Cerebellar nuclear complex (tissue), 1 donor: ENCODE results near the gene HEATR1.
"Not testable (repeated sequence)": the region's sequence is repeated elsewhere in the genome, so short reads cannot be mapped to it uniquely, and the experiment has no call there.

Experiments
- DNase-seq, 2 experiments: peaks; one replicate each; lab custom pipeline; 2025; lab: John Stamatoyannopoulos, UW

The HEATR1 gene

DNA sequence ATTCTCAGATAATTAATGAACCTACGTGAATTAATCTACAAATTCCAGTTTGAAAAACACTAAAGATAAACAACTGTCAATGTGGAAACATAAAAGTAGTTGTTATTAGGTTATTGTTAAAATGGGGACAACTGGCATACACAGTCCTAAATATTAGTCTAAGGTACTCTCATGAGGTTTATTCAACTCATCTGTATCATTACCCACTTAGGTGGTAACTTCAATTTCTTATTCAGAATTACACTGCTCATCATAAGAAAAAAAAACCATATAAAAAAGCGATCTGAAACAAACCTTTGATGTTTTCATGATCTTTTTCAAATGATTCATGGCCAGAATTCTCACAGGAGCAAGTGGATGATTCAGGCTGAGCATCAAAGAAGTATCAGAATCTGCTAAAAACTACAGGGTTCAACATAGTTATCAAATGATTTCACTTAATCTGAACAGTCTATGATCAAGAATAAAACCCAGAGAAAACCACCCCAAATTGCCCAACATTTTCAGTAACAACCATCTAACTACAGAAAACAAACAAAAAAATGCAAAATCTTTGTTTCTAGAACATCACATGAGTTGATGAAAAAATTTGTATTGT, 13.7 kb downstream of the HEATR1 start:
- DNase-seq: no peak

DNA sequence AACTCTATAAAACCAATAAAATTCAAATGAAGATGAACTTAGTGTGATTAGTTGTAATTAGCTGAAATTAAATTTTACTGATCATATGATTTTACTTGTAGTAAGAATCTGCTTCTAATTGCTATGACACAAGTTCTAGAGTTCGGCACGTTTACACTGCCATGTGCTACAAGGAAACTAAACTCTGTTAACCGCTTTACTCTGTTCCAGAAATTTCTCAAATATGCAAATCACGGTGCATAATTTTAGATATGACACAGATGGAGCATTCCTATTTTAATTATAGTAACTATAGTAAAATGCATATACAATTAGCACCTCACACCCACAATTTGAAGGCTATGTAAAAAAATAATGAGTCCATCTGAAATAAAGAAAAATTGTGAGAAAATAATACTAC, 14.8 kb downstream of the HEATR1 start:
- DNase-seq: no peak

DNA sequence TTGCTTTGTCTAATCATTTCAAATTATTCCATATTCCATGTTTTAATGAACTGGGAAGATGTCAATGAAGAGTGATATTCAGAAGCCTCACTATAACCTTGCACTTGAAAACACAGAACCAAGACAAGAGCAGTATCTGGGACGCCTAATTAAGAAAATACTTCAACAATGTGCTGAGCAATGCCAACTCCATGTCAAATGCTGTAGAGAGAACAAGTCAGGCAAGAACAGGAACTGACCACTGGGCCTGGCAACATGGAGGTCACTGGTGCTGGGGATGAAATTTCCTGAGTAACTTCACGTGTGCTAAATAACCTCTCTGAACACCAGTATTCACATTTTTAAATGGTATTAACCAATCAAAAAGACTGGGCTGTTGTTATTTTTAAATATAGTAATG, 22.8 kb downstream of the HEATR1 start:
- no peak for DNase-seq

DNA sequence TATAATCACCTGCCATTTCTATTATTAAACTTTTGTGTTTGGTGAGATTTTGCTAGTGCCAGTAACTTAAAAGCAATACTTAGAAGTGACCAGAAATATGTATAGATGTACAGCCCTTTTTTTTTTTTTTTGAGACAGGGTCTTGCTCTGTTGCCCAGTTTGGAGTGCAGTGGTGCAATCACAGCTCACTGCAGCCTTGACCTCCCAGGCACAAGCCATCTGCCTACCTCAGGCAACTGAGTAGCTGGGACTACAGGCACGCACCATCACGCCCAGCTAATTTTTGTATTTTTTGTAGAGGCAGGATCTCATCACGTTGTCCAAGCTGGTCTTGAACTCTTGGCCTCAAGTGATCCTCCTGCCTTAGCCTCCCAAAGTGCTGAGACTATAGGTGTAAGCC, 23.9 kb downstream of the HEATR1 start:
- DNase-seq: not testable (repeated sequence)

DNA sequence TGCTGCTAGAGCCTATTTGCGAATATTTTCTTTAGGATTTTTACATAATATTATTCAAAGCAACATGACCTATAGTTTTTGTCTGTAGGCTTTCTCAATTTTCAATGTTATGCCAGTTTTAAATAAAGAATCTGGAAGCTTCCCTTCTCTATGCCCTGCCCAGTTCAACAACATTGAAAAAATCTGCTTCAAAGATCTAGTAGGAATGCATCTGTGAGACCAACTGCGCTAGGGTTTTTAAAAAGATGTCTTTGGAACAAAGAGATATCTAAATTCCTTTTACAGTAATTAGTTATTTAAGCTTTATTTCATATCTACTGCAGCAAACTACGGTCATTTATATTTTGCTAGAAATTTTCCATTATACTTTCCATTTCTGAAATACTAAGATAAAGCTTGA, 25.7 kb downstream of the HEATR1 start:
- no peak for DNase-seq

DNA sequence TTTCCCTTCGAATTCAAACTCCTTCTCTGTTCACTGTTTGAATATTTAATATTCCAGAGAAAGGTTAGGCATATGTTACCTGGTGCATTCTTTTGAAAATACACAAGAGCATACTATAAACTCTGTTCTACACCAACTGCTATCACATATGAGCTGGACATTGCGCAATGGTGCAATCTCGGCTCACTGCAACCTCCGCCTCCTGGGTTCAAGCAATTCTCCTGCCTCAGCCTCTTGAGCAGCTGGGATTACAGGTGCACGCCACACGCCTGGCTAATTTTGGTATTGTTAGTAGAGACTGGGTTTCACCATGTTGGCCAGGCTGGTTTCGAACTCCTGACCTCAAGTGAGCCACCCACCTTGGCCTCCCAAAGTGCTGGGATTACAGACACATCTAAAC, 27.3 kb downstream of the HEATR1 start:
- DNase-seq: not testable (repeated sequence)

DNA sequence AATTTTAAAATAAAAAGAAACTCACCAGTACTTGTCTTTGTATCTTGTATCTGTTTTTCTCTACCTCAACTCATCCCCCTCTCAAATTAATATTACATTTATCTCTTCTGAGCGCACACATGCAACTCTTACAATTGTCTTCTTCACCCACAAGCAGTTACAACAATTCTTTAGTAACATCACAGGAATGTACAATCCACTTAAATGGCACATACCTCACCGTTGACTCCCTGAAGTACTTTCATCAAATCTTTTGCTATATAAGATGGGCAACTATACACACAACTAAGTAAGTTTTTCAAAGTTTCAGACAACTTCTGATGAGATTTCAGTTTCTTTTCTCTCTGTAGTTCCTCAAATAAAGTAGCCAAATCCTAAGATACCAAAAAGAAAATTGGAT, 28.3 kb downstream of the HEATR1 start:
- DNase-seq: no peak

DNA sequence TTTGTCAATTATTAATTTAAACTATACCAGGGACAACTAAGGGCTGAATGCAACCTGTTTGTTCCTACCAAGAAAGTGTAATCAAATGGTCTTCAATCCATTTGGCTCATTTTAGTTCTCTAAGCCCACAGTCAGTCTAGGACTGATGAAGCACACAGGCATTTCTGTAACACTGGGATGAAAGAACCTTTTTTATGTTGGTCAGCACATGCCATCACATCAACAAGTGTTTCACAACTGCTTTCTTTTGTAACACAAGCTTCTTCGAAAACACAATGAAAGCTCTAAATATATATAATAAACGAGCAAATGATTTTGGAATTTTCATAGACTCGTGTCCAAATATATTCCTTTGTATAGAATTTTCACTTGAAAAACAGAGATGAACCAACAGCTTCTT, 28.8 kb downstream of the HEATR1 start:
- no peak for DNase-seq

DNA sequence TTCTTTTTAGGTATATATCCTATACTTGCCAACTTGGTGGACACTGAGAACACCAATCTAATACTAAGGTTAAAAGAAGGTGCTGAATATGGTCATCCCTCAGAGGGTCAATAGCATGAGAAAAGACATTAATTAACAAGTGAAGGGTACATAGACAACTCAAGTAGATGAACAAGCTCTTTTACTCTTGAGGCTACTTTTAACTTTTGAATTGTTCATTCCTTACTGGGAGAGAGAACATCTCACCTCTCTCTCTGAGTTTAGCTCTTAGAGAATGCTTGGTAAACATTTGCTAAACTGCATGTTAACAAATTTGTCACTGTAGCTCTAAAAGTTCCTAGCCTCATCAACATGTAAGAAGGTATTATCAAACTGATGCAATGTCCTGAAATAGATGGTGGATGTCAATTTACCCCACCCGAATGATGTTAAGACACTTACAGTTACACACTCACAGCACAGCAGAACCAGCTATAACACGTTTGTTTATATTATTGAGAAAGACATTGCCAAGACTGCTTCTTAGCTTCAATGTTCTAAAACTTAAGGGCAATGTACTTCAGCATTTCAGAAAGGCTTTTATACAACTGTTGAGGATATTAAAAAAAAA, 35.9 kb downstream of the HEATR1 start:
- DNase-seq: no peak

DNA sequence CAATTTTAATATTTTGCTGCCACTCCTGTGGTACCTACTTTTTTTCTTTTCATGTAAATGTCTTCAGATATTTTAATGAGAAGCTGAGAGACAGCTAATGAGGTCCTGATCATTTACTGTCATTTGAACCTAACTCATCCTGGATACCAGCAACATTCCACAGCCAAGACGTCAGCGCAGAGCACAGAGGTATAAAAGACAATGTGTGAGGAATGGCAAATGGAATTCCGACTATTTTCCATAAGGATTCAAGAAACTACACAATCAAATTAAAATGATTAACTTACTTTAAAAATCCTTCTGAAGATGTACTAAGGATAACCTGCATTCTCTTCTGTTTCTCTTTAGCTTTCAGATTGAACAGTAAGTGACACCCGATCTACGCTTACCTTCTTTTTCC, 38.8 kb downstream of the HEATR1 start:
- no peak for DNase-seq

DNA sequence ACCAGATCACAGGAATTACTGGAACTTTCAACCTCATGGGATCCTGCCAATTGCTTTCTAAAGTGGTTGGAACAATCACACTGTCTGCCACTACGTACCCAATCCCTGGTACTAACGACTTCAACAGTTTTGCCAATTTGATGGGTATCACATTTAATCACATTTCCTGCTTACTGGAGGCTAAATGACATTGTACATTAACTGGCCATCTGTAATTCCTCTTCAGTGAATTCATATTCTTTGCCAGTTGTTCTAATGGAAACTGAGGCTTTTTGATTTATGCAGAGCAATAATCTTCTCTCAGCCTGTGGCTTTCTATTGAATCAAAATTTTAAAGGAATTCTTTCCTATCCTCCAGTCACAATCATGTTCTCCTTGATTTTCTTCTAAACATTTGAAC, 42.3 kb downstream of the HEATR1 start:
- DNase-seq: no peak

DNA sequence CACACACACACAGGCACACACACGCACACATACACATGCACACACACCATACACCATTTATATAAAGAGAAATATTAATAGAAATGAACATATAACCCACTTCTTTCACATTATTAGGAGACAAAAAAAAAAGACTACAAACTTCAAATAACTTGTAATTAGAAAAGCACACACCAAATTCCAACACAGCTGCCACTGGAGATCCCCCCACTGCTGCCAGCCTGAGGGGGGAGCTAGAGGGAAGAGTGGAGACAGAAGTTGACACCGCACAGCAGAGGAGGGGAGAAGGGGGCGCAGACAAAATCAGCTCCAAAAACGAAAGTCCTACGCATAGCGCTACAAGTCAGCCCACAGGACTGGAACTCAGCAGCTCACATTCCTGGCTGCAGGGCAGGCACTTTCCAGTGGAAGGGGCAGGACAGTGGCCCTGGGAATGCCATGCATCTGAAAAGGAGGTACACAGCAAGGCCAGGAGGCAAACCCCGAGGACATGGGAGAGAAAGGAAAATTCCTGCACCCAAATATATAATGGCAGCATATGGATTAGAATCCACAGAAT, 44.0 kb downstream of the HEATR1 start:
- DNase-seq: no peak

DNA sequence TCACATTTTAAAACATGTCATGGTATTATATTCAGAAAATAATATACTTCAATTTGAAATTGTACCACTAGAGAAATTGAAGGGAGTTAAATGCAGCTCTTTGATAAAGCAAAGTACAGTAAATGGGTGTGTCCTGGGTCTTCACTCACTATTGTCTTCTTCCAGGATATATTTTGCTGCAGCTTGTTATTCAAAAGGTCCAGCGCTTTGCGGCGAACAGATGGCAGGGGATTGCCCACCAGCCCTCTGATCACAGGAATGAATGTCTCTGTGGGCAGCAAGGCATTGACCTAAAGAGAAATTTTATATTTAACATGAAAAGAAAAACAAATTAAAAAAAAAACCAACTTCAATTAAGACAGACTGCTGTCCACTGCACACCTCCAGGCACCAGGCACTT, 45.5 kb downstream of the HEATR1 start:
- no peak for DNase-seq

DNA sequence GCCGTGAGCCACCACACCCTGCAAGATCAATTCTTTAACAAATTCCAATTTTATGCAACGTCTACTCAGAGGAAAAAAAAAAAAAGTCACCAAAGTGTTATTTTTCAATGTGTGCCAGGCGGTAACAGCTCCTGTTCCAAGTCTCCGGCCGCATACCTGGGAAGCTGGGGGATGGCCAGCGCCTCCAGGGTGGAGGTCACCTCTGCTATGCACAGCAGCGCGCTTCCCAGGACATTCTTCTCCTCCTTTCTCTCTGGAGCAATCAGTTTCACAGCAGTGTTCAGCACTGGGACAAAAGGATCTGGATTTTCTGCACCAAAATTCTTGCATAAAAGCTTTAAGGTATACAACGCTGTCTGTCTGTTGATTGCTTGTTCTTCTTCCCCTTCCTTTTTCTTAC, 46.2 kb downstream of the HEATR1 start:
- no peak for DNase-seq

DNA sequence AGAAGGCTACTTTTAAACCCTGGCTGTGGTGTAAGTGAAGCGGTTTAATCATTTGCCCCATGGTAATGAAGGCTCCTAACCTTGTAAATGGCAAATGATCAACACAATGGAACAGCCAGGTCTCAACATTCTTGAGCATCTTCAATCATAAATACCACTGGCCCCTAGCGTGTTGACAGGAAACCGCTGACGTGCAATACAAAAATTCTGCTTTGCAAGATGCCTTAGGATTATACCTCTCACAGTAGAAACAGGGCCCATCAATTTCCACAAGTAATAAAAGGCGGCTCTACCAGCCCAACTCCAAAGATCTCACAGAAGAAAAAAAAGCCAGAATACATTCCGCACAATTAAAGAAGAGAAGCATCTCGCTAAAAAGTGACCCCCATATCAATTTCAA, 47.7 kb downstream of the HEATR1 start:
- no peak for DNase-seq

DNA sequence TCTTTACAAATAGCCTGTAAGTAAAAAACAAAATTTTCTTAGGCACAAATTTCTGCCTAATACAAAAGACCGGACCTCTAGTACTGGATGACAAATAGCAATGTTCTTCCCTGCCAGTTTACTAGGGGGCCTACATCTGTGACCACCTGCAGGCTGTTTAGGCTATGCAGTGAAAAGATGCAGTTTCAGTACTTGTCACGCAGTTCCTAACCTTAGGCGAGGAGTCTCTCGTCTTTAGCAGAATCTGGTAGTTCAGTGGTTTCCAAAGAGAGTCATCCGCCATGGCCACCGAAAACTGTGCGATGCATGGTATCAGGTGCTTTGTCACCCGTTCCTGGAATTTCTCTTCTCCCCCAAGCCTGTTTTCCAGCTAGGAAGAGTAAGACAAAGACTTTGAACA, 50.9 kb downstream of the HEATR1 start:
- DNase-seq: no peak

DNA sequence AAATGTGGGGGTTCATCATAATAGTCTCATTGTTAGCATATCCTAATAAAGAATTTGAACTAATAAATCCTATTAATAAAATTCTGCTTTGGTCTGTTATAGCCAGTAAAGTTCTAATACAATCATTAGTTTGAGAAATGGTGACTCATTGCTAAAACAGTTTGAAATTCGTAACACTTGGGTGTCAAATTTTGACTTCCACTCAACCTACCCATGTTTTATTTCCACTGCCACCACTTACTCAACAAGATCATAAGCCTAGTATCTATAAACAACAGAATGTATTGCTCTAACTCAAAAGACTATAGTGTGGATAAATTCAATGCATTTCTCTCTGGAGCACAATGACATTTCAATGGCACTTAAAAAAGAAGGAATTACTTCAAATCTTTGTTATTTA, 51.4 kb downstream of the HEATR1 start:
- DNase-seq: no peak

DNA sequence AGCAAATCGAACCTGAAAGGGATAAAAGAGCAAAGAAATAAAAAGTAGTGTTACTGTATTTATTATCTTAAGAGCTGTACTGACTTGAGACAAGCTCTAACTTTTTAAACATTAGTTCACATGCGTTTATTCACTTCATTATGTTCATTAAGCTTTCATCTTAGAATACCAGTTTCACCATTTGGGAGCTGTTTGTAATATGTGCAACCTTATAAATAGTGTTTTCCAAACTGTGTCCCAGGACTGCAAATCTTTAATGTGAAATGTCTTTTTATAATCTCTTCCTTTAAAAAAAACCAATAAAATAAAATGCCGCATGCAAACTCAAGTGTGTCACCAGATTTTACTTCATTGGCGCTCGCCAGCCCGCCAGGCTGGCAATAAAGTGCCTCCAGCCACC, 52.2 kb downstream of the HEATR1 start:
- DNase-seq: no peak

DNA sequence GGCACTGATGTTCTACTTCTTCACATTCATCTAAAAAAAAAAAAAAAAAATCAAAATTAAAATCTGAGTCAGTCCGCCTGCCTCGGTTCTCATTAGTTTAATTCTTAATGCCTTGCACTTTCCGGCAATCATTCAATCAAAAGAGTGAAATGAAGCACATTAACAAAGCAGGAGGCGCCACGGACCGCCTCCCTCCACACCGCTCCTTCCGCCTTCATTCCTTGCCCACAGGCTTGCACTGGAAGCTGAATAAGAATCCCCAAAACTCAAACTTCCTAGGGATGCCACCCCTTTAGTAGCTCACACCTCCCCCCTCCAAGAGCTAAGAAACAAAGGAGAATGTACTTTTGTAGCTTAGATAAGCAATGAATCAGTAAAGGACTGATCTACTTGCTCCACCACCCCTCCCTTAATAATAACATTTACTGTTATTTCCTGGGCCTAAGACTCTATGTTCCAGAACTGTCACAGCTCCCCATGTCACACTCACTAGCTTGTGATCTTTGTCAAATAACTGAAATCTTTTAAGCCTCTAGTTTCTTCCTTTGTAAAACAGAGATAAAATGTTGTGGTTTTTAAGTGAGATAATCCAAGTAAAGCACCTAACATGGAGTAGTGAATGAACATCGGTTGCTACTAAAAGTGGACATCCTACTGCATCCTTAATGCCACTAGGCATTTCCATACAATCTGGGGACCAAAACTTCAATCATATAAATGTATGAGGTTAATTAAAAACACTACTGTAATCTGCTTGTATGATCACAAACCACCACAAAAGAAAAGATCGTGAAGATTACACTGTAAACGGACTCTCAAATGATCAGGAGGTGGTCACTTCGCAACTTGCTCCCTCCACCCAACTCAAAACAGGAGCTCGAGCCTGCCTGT, 53.1 kb downstream of the HEATR1 start:
- no peak for DNase-seq

DNA sequence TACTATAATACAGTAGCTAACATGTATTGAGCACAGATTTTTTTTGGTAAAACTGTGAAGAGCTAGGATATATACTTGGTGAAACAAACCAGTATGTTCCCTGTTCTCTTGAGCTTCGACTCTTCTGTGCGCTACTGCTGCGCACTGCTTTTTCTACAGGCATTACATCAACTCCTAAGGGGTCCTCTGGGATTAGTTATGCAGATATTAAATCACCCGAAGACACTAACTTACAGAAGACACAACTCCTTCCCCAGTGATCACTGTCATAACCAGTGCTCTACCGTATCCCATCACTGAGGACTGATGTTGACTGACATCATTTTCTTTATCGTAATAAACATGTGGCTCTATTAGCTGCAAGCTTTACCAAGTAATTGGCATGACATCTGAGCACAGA, 55.9 kb downstream of the HEATR1 start:
- no peak for DNase-seq

DNA sequence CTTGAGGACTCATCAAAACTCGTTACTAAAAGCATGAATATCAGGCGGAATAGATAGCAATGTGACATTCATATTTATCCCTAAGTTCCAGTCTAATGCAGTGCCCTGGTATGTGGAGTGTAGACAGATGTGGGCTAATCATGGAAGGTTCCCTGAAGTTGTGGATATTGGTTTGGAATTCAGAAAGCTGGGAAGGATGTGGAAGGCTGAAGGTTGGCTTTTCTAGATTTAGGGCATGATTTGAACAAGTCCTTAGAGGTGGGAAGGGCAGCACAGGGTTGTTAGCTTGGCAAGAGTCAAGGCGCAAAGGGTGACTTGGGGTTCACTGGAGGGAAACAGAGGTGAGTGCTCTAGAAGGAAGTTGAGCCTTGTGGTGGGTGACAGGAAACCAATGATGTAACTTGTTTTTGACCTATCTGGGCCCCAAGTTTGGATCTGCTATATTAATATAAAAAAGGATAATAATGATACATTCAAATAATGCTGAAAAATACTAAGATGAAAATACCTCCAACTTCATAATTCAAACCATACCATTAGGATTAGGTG, 58.6 kb downstream of the HEATR1 start:
- DNase-seq: no peak

DNA sequence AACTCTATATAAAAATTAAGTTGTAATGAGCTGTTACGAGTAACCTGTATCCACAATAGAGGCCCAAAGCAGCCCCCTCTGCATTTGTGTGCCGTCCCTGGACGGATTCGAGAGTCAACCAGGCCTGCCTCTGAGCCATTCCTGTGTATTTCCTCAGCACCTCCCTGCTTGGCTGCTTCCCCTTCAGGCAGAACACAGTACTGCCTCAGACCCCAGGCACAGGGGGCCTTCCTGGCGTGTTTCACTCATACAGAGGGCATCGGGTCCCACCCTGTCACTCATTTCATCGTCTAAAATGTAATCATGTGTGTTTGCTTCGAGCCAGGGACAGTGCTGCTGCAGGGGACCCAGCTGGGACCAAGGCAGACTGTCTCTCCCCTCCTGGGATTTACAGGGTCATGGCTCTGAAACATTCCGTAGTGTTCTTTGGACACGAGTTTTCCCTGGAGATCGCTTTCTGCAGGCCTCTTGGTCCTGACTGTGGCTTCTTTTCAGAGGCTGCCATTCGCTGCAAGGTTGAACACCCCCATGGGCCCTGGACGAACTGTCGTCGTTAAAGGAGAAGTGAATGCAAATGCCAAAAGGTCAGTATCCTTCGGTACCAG, 61.1 kb downstream of the HEATR1 start:
- no peak for DNase-seq
